Inferior parietal cortex (tissue), 1 donor: ENCODE measurements around the gene ATP2B2.
"Not testable (repeated sequence)": the region's sequence is repeated elsewhere in the genome, so short reads cannot be mapped to it uniquely, and the experiment has no call there.

ENCODE experiments used
- DNase-seq: peaks from one replicate; pipeline ENCODE4 v3.0.0-alpha.2; 2016; ENCODE audit errors: extremely low spot score

Gene ATP2B2

DNA sequence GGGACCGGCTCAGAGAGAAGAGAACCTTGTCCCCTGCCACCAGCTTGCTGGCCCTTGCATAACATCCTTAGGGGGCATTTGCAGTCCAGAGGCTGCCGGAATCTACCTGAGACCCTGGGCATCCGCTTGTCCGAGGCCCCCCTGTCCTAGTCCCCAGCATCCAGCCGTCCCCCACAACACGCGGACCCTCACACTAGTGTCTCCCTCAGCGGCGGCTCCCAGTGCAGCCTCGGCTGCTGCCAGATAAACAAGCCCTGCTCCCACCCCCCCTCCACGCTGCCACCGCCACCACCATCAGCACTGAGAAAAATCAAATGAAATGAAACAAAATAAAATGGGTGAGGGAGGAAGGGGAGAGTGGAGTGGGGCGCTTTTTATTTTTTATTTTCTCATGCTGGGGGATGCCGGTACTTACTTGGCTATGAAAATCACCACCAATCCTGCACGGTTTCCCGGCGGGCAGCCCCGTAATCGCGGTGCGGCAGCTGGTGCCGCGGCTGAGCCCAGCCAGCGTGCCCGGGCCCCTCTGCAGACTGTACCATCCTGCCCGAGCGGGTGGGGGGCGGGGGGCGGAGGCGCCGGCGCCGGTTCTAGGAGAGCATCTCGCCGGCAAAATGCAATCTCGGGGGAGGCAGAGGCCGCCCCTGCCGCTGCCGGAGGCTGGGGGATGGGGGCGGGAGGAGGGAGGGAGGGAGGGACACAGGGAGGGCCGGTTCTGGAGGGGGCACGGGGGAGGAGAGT is at the start of gene ATP2B2:
Gene ATP2B2 (minus strand): TSS at position 537 of the 741 bp plus-strand sequence. CDS start 56,043 bp downstream, outside the sequence.
- no peak for DNase-seq

DNA sequence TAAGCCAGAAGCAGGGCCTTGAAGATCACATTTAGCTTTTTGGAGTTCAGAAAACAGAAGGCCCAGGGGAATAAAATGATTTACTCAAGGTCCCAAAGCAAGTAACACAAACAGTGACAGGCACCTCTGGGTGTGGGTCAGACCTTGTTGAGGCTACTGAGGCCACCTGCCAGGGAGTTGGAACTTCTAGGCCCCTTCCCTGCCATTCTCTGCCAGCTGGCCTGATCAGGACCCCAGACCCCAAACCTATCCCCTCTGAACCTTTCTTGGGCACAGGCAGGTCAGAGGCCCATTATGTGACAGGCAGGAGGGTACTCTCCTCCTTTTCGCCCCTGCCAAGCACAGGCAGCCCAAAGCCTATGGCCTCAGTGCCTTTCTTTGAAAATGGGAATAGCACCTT is 49.4 kb upstream of the ATP2B2 start:
- DNase-seq: no peak

DNA sequence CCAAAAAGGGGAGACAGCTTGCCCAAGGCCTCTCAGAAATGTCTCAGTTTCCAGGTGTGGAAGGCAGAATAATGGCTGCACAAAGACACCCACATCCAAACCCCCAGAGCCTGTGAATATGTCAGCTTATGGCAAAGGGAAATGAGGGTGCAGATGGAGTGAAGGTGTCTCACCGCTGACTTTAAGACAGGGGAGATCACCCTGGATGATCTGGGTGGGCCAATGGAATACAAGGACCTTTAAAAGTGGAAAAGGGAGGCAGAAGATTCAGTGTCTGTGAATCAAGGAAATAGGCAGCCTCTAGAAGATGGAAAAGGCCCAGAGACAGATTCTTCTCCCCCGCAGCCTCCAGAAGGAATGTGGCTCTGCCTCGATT is 48.8 kb upstream of the ATP2B2 start:
- DNase-seq: no peak

DNA sequence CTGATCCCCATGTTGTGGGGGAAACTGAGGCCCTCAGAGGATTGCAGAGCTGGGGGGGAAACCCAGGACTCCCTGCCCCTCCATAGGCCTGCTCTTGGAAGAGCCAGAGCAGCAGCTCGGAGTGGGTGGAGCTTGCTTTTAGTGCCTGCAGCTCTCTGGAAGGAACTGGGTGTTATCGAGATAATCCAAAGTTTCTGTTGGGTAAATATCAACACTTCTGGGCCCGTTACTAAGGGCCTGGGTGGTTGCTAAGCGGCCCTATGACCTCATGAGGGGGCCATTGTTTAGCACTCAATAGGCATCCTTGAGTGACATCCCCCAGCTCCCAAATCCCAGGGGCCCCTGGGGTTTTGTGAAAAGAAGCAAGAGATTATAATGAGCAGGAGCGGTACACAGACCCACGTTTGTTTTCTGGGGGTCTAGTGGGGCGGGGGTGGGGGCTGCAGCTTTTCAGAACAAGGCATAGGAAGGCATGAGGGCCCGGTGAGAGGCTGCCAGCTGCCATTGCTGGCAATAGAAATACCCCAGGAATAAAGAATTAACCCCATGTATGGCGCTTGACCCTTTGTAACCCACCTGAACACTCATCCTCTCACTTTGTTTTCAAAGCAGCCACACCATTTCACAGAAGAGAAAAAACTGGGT is 48.3 kb upstream of the ATP2B2 start:
- DNase-seq: no peak

DNA sequence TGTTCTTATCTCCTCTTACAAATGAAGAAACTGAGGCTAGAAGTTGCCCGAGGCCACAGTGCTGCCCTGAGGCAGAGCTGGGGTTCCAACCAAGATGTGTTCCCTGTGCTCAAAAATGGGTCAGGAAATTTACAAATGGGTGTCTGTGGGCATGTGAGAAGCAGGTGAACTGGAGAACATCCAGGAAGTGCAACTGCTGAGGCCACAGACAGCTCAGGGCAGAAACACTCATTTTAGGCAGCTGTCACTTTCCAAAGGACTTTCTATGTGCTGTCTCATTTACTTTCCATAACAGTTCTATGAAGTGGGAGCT is 47.2 kb upstream of the ATP2B2 start:
- no peak for DNase-seq

DNA sequence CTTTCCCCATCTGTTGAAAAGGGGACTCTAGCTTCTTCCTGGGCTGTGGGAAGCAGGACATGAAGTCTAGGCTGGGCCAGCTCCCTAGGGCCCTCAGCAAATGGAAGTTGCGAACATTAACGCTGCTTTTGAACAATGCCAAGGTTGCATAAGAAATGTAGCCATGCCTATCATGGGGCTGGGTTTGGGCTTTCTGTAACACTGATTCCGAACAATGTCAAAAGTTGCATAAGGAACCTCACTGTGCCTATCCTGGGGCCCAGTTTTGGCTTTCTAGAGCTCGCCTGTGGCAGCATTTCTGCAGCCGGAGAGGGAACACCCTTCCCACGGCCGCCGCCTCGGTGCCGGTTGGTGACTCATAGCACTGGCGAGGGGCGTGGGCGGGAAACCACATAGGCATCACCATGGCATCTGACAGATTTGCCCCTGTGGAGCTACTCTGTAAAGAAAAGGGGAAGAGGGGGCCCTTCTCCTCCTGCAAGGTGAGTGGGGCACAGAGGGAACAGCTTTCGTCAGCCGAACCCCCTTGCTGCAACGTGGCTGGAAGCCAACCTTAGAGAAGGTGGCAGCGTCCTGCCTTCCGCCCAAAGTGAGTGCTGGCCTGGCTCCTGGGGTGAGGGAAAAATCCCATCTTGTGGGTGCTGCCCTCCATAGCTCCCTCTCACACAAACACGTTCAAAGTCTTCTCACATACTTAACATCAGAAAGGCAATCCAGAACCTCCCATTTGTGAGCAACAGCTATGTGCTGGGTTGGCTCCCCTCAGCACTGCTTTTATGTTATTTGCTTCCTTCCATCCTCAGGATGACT is 46.6 kb upstream of the ATP2B2 start:
- peak; percentile 55 for DNase-seq

DNA sequence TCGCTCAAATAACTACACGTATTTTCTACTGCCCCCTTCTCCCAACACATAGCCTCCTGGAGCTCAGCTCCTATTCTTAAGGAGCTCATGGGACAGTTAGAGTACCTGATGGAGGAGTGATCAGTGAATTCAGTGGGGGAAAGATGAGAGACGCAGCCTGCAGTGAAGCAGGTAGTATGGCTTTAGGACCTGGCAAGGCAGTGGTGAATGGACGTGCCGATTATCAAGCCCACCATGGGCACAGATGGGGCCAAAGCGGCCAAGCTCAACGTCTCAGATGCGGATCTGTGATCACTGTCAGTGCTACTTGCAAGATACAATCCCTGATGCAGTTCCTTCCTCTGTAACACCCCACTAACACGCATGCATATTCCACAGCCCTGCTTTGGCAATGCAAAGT is 45.8 kb upstream of the ATP2B2 start:
- DNase-seq: no peak

DNA sequence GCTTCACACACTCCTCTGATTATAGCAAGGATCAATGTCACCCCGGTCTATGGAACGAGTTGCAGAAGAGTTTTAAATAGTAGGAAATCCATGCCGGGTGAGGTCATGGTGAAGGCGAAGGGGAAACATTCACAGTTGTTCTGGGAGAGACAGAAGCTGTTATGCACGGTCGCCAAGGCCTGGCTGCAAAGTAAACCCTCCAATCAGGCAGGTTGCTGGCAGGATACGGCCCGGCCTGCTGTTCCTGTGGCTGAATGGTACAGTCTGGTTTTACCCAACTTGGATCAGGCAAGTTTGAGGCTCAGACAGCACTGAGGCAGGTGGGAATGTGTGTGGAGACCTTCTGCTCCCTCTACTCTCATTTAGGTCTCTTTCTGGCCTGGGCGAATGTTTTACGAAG is 45.3 kb upstream of the ATP2B2 start:
- DNase-seq: no peak

DNA sequence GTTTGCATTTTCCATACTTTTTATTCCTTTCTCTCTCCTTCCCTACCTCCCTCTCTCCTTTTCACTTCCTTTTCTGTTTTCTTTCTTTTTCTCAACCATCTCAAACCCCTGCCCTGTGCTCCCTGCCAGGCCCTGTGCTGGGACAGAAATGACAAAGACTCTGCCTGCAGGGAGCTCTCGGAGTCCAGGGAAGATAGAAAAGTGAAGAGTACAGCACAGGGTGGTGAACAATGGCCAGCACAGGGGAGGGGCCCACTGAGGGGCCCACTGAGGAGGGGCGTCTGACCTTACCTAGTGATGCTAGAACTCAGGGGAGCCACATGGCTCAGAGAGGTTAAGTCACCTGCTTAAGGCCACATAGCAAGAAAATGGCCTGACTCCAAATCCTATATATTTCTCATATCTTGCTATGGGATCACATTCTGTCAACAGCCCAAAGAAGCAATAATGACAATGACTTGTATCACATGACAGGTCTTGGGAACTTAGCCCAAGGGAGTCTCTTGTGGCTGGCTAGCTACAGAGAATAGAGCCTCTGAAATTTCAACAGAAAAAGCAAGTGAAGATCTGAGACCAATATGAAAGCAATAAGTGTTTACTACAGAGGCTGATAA is 44.3 kb upstream of the ATP2B2 start:
- no peak for DNase-seq

DNA sequence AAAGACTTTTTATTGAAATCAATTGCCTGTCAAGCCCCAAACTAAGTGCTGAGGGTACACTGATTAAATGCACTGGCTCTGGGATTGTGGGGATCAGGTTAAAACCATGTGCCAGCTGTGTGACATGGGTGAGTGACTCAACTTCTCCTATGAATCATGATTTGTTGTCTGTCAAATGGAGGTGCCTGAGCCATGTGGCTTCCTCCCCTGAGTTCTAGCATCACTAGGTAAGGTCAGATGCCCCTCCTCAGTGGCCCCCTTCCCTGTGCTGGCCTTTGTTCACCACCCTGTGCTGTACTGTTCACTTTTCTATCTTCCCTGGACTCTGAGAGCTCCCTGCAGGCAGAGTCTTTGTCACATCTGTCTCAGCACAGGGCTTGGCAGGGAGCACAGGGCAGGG is 43.6 kb upstream of the ATP2B2 start:
- no peak for DNase-seq

DNA sequence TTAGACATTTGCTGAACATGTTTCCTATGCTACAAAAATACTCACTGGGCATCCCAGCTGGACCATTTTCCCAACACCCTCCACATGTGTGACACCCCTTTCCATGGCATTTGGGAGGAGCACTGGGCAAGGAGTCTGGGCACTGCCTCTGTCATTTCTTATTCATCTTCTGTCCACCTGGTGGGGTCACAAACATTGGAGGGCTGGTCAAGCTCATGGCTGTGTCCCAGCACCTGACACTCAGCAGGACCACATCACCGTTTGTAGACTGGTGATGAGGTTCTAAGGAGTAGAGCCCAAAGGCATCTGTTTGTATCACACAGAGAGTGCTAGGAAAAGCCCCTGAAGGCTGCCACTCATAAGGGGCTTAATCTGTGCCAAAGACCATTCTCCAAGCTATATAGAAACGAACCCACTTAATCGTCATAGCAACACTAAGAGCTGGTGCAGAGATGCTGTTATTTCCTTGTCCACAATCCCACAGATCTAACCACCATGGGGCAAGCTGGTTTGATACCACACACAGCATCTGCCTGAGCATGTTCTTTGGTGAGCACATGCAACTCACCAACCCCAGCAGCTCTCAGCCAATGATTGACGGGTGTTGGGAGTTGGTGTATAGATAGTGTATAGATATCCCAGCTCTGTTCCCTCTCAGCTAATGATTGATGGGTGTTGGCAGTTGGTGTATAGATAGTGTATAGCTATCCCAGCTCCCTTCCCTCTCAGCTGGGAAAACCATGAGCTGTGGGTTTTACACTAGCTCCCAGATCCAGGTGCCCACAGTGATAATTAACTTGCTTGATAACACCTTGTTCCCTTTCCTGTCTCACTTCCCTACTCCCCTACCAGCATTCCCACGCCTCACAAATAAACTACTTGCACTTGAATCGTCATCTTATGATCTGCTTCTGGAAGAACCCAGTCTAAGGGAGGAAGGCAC is 42.7 kb upstream of the ATP2B2 start:
- DNase-seq: no peak

DNA sequence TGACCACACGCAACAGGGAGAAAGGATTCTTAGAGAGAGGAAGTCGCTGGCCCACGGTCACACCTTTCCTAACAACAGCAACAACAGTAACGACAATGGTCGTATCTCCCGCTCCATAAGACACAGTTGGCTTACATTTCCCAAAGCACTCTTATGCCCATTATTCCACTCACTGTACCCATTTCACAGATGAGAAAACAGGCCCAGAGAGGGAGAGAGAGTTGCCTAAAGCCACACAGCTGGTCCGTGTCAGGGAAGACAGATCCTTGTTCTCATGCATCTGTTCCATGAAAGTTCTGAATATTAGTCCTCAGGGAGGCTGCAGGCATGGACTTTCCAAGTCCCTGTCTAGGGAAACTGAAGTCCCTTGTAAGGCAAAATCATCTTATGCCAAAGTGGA is 42.0 kb upstream of the ATP2B2 start:
- no peak for DNase-seq

DNA sequence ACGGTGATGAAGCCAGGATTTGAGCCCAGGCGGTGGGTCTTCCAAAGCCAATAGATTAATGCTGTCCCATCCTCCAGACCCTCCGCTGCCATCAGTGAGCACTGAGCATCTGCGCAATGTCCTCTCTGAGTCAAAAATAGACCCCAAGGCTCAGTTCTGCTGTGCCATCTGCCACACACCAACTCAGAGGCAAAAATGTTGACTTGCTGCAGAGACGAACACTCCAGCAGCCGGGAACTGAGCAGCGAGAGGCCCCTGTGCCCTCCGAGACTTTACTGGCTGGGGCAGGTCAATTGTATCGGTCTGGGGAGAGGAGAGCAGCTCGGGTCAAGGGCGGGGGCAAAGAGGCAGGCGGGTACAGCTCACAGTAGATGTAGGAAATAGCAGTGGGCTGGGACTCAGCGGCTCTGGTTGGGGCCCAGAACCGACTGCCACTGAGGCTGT is 41.5 kb upstream of the ATP2B2 start:
- no peak for DNase-seq

DNA sequence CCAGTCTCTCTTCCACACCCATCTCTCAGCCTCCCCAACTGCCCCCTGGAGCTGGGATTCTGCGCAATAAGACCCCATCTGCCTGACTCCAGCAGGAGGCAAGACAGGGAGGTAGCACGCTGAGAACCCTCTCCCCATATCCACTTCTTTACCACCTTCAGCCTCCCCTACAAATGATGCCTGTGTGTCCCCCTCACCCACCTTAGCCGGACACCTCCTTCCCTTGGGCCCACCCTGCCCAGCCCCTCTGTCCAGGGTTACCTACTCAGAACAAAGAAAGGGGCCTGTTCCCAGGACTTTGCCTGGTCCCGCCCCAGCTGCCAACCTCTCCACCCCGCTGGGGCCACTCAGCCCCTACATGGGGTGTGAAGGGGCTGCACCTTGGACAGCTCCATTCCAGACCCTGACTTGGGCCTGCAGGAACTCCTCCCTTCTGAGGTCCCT is 40.8 kb upstream of the ATP2B2 start:
- DNase-seq: no peak

DNA sequence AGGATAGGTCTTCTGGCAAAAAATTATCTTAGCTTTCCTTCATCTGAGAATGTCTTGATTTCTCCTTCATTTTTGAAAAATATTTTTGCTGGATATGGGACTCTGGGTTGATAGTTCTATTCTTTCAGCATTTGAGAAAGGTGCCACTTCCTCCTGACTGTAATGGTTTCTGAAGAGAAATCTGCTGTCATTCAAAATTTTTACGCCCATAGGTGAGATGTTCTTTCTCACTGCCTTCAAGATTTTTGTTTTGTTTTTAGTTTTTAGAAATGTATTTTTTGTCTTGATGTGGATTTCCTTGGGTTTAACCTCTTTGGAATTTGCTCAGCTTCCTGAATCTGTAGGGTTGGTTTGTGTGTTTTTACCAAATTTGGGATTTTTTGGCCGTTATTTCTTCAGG is 37.1 kb upstream of the ATP2B2 start:
- no peak for DNase-seq

DNA sequence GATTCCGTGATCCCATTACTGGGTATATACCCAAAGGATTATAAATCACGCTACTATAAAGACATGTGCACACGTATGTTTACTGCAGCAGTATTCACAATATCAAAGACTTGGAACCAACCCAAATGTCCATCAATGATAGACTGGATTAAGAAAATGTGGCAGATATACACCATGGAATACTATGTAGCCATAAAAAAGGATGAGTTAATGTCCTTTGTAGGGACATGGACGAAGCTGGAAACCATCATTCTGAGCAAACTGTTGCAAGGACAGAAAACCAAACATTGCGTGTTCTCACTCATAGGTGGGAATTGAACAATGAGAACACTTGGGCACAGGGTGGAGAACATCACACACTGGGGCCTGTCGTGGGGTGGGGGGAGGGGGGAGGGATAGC is 35.0 kb upstream of the ATP2B2 start:
- not testable (repeated sequence) for DNase-seq

DNA sequence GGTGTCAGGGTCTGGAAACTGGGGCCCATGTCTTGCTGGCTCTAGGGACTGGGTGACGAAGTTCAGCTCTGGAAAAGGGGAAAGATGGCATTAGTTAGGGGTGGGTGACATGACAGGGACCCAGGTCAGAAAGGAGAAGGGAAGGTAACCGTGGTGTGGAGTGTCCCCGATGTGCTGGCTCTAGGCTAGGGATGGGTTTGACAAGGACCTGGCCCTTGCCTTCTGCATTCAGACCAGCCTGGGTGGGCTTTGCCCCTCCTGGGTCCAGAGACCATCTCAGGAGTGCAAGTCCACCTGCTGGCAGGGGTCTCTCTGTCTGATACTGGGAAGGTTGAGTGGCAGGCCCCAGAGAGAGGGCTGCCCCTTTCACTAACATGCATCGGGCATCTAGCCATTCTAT is 28.7 kb upstream of the ATP2B2 start:
- DNase-seq: no peak

DNA sequence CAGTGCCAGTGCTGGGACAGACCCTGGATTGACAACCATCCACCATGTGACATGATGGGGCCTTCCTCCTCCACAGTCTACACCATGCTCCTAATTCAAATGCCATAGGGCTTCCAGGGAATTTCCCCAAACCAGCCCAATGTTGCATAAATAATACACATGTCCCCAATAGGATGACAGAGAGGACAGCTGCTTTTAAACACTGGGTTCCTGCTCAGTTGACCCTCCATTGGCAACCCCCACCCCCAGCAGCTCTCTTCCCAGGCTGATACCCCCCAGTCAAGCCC is 28.3 kb upstream of the ATP2B2 start:
- no peak for DNase-seq

DNA sequence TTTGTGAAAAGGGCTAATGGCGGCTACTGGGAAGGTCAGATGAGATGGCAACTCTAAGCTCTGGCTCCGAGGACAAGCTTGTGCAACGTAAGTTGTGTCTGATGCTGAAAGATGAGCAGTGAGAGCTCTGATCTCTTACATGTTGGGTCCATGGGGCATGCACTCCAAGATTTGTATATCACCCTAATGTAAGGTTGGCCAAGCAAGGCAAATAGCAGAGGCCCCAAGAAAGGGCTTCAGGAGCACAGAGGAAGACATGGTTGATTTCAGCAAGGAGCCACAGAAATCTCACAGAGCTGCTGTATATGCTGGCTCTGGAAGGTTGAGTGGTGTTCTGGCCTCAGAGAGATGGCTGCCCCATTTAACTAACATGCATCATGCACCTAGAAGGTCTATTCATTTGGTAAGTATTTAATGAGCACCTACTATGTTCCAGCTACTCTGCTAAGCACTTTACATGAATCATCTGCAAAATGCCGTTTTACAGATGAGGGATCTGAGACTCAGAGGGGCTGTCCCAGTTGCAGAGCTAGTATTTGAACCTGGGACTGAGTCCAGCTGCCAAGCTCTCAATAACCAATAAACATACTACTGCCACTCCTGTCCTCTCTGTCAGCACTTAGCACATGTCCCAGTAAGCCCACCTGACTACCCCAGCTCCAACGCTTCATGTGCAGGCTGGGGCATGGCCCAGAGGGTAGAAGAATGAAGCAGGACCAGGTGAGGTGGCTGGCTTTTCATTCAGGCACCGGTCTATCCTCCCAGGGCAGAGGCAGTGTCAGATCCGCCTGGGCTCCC is 27.8 kb upstream of the ATP2B2 start:
- DNase-seq: no peak

DNA sequence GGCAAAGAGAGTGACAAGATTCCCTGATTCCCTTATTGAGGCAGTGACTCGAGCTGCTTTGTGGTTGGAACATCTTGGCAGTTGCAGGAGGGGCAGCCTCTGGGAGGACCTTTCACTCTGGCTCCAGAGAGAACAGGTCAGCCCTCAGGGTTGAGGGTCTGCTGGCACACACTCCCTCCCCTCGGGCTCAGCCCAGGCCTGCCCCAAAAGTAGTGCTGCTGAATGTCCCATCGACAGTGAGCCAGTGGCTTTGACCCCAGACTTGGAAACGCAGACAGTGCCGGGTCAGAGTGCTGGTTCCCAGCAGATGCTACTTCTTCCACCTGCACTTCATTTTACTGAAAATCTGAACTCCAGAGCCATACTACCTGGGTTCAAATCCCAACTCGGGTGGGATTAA is 25.6 kb upstream of the ATP2B2 start:
- DNase-seq: no peak

DNA sequence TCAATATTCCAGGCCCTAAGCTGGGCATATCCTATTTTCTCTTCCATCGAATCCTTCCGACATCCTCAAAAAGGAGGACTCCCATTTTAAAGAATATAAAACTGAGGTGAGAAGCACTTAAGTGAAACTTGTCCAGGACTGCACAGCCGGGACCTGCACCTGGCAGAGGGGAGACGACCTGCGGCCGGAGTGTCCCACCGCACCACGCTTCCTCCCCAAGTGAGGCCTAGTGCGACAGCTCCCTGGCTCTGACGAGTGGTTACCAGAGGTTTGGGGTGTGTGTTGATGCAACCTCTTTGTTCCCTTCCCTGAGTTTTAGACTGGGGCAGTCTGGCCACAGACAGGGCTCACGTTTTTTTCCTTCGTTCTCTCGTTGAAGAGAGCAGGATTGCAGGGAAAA is 24.9 kb upstream of the ATP2B2 start:
- DNase-seq: no peak
